ENCODE data around the gene ABCD3. TPM values are rescaled to one million over a fixed set of nuclear protein-coding genes. Genes with fewer than 3 reads are reported as not detected.
"Not testable (repeated sequence)": the region's sequence is repeated elsewhere in the genome, so short reads cannot be mapped to it uniquely, and the experiment has no call there.

Gene ABCD3
- total RNA-seq, 5 donors from 2014 or later (not counting 1 experiment from before 2014, with no cell fraction given) = 17.3 to 29.9 (median 24.2) TPM

DNA sequence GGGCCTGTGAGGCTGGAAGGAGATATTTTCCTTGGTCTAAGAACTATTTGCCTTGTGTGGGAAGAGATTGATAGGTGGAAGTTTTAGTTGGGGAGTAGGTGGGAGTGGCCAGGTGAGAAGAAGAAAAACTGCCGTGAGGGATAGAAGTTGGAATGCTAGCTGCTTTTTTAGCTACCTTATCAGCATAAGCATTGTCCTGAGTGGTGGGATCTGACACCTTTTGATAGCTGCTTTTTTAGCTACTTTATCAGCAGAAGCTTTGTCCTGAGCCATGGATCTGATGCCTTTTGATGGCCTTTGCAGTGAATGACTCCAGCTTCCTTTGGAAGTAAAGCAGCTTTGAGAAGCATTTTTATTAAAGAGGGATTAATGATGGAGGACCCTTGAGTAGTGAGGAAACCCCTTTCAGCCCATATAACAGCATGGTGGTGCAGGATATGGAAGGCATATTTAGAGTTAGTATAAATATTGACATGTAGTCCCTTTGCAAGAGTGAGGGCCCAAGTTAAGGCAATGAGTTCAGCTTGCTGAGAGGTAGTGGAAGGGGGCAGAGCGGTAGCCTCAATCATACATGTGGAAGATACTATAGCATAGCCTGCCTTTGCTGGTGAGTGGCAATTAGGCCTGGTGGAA lies 149.9 kb downstream of the ABCD3 start:
- 100% methylated on average over 2 of the region's 2 CpGs for WGBS (ENCODE audit: insufficient coverage)
- H3K4me1 ChIP-seq (ENCODE audit: control insufficient read depth in 1 of 2, extremely low read depth in 1 of 2, insufficient read depth in 2 of 2, low read length in 2 of 2); H3K27ac Mint-ChIP-seq; H3K27me3 Mint-ChIP-seq; POLR2A ChIA-PET; H3K4me3 Mint-ChIP-seq; DNase-seq; H3K4me1 Mint-ChIP-seq; H3K27ac ChIP-seq (ENCODE audit: low read length); H3K27me3 ChIP-seq (replicated peaks in 1 of 2; ENCODE audit: control insufficient read depth in 2 of 2, extremely low read depth in 1 of 2, insufficient read depth in 2 of 2, low read length in 1 of 2); H3K4me3 ChIP-seq (ENCODE audit: control insufficient read depth in 1 of 2, extremely low read depth in 1 of 2, low read length in 1 of 2); CTCF ChIA-PET; ATAC-seq (replicated peaks in 1 of 4); H3K36me3 Mint-ChIP-seq; H3K9me3 ChIP-seq; H3K36me3 ChIP-seq (ENCODE audit: control insufficient read depth in 2 of 2, extremely low read depth in 1 of 2, insufficient read depth in 1 of 2, low read length in 1 of 2): not testable (repeated sequence)
- peaks cover 9 to 18% (median 13%) of the 10 kb centered on the region in 3 donors for H3K9me3 Mint-ChIP-seq

Other genes starting within 250 kb of the ABCD3 start
- under 1 TPM in 3 of 5 donors, not detected in 2; 0.13 to 0.54 (median 0.18) TPM for gene ARHGAP29, start 180.8 kb upstream of the ABCD3 start, total RNA-seq
- gene F3, start 123.4 kb downstream of the ABCD3 start, total RNA-seq = 1 to 10 TPM in 1 of 5 donors, under 1 TPM in 2, not detected in 2; 0.29 to 1.0 (median 0.66) TPM

Data from T-cell (primary cell).